GM18909 (cell line): ENCODE results near the gene NAPB.
A peak's percentile ranks its signal among the peaks of the same experiment; 100 is the strongest.

Experiments used
- ATAC-seq: cut with Tn5 transposase; IDR thresholded peaks from one replicate; pipeline ENCODE4 v1.9.1; 2021; ENCODE audit warnings: mild to moderate bottlenecking; ENCODE audit not compliant: unreplicated experiment, poor library complexity

NAPB gene

GRCh38 chr20:23408957-23409356 lies 12.3 kb downstream of the NAPB start:
- ATAC-seq, result no peak

GRCh38 chr20:23407781-23408464 lies 13.4 kb downstream of the NAPB start:
- ATAC-seq, result peak; percentile 81

GRCh38 chr20:23406880-23407279 lies 14.4 kb downstream of the NAPB start:
- ATAC-seq, result no peak

- no peak for ATAC-seq
These were observed 17.1 kb downstream of the NAPB start for GRCh38 chr20:23404196-23404595.

- no peak for ATAC-seq
These were observed 17.5 kb downstream of the NAPB start for GRCh38 chr20:23403751-23404150.

- ATAC-seq, result no peak
These were observed 20.2 kb downstream of the NAPB start for GRCh38 chr20:23401051-23401450.

- peak; percentile 76 for ATAC-seq
These were observed 21.6 kb downstream of the NAPB start for GRCh38 chr20:23399568-23400241.

GRCh38 chr20:23397961-23398360 lies 23.3 kb downstream of the NAPB start:
- no peak for ATAC-seq

- no peak for ATAC-seq
These were observed 24.2 kb downstream of the NAPB start for GRCh38 chr20:23396950-23397627.

- no peak for ATAC-seq
These were observed 27.1 kb downstream of the NAPB start for GRCh38 chr20:23393996-23394775.

- no peak for ATAC-seq
These were observed 29.5 kb downstream of the NAPB start for GRCh38 chr20:23391707-23392310.

GRCh38 chr20:23390091-23390774 lies 31.1 kb downstream of the NAPB start:
- no peak for ATAC-seq

- no peak for ATAC-seq
These were observed 34.2 kb downstream of the NAPB start for GRCh38 chr20:23387118-23387443.

GRCh38 chr20:23386304-23387117 lies 34.8 kb downstream of the NAPB start:
- no peak for ATAC-seq

GRCh38 chr20:23381876-23382275 lies 39.4 kb downstream of the NAPB start:
- no peak for ATAC-seq

- no peak for ATAC-seq
These were observed 41.5 kb downstream of the NAPB start for GRCh38 chr20:23379772-23380171.

- no peak for ATAC-seq
These were observed 45.5 kb downstream of the NAPB start for GRCh38 chr20:23375827-23376226.

GRCh38 chr20:23374441-23374840 lies 46.8 kb downstream of the NAPB start:
- no peak for ATAC-seq

- no peak for ATAC-seq
These were observed 49.8 kb downstream of the NAPB start for GRCh38 chr20:23371496-23371895.
